Gastrocnemius medialis (tissue), 4 donors: ENCODE measurements around the gene ERO1A. TPM values are rescaled to one million over a fixed set of nuclear protein-coding genes. Genes with fewer than 3 reads are reported as not detected.
"Not testable (repeated sequence)": the region's sequence is repeated elsewhere in the genome, so short reads cannot be mapped to it uniquely, and the experiment has no call there.

ENCODE experiments used
- ATAC-seq, 2 donors: fragments of 150-250 bp; one replicate each; pipeline ENCODE4 v1.9.1; 2016
- DNase-seq, 2 donors: peaks; one replicate each; pipeline ENCODE4 v3.0.0-alpha.2; 2019
- H3K27ac ChIP-seq, 4 donors: fragments of 200-600 bp; sonication (generic); 1 replicate in 1 of 4; 2 replicates in 3 of 4; pipeline ENCODE4 v1.5.1; 2016 to 2018; ENCODE audit warnings: mild to moderate bottlenecking in 2 of 4, moderate library complexity in 1 of 4
- H3K27me3 ChIP-seq, 3 donors: fragments of 200-600 bp; sonication (generic) in 2 of 3; 1 replicate in 1 of 3; 2 replicates in 2 of 3; pipeline versions ENCODE4 v1.5.1 to v1.6.0; 2016 to 2019; ENCODE audit warnings: mild to moderate bottlenecking in 1 of 3, moderate library complexity in 1 of 3
- H3K36me3 ChIP-seq, 2 donors: fragments of 200-600 bp; sonication (generic) in 1 of 2; one replicate each; pipeline ENCODE4 v1.5.1; 2017 to 2018
- H3K4me1 ChIP-seq, 2 donors: fragments of 200-600 bp; sonication (generic) in 1 of 2; one replicate each; pipeline ENCODE4 v1.5.1; 2016 to 2017; ENCODE audit warnings: mild to moderate bottlenecking in 2 of 2
- H3K4me3 ChIP-seq, 4 donors: fragments of 200-600 bp; sonication (generic) in 3 of 4; 1 replicate in 1 of 4; 2 replicates in 3 of 4; pipeline ENCODE4 v1.5.1; 2016 to 2019; ENCODE audit warnings: mild to moderate bottlenecking in 2 of 4
- H3K9me3 ChIP-seq, 3 donors: fragments of 200-600 bp; sonication (generic) in 2 of 3; 1 replicate in 1 of 3; 2 replicates in 2 of 3; pipeline ENCODE4 v1.5.1; 2016 to 2019
- CTCF ChIP-seq, 5 experiments: fragments of 450-650 bp in 3 of 5; fragments of 200-600 bp in 2 of 5; sonication (generic) in 2 of 5; IDR thresholded peaks in 4 of 5; conservative IDR thresholded peaks in 1 of 5; 1 replicate in 4 of 5; 2 replicates in 1 of 5; pipeline ENCODE4 v1.5.1; 2016 to 2019; ENCODE audit warnings: antibody characterized with exemption in 5 of 5, mild to moderate bottlenecking in 3 of 5, moderate library complexity in 3 of 5
- POLR2A ChIP-seq, 2 donors: fragments of 450-650 bp; IDR thresholded peaks; one replicate each; pipeline ENCODE4 v1.6.1; 2017; ENCODE audit warnings: antibody characterized with exemption in 2 of 2, mild to moderate bottlenecking in 2 of 2, moderate library complexity in 2 of 2
- in situ Hi-C, 4 donors: fragments of 200-750 bp; cut with MboI; loops; one replicate each; pipeline versions ENCODE4 v1.15.0 to v1.8.0; 2017; ENCODE audit warnings: low sequenced_read_pairs in 4 of 4
- intact Hi-C: fragments of 100-400 bp; cut with DNase I; formaldehyde crosslinking; loops from one replicate; pipeline ENCODE4 v1.15.1; 2023; ENCODE audit warnings: low total_unique reads
- total RNA-seq, 4 donors: library from RNA; depleted of rRNA; stranded (reverse); fragments of >200 nt; gene quantifications; one replicate each; pipeline versions ENCODE4 v1.1.0 to v1.2.3, GENCODE V29; 2016

ERO1A gene
- total RNA-seq, 4 donors from 2014 or later = 11.9 to 25.6 (median 19.1) TPM

- in situ Hi-C loops = no loop called here
Measured at GRCh38 chr14:52729585-52729924, 34.2 kb upstream of the ERO1A start.

GRCh38 chr14:52729035-52729434 is 33.7 kb upstream of the ERO1A start:
- H3K36me3 ChIP-seq = peaks cover 0 to 49% of the 10 kb centered on the region in 2 donors
- H3K9me3 ChIP-seq, intact Hi-C loops, H3K4me3 ChIP-seq, DNase-seq, ATAC-seq, in situ Hi-C loops, H3K27me3 ChIP-seq: not testable (repeated sequence)
- peaks cover 11 to 13% of the 10 kb centered on the region in 2 donors for H3K4me1 ChIP-seq
- H3K27ac ChIP-seq = peak overlapping the region; percentile 90 to 98 (median 94)

More at GRCh38 chr14:52729585-52729924, 34.2 kb upstream of the ERO1A start:
- Histone ChIP-seq H3K9me3 (no peaks in the 10 kb centered on the region), H3K27me3 (no peaks in the 10 kb centered on the region), H3K4me3 (peak overlapping the region; percentile 12 to 99 (median 64)), H3K36me3 (peaks cover 0 to 46% of the 10 kb centered on the region in 2 donors), H3K27ac (peak overlapping the region; percentile 90 to 98 (median 94)), H3K4me1 (peaks cover 11 to 13% of the 10 kb centered on the region in 2 donors)
- DNase-seq (no peak), ATAC-seq (no peak)
- TF ChIP-seq POLR2A (IDR thresholded peaks at IDR 0.05) = no peak
- intact Hi-C loops = no loop called here

- H3K27ac ChIP-seq, DNase-seq, intact Hi-C loops, in situ Hi-C loops, H3K4me3 ChIP-seq, ATAC-seq, H3K9me3 ChIP-seq, H3K27me3 ChIP-seq: not testable (repeated sequence)
- H3K4me1 ChIP-seq = peaks cover 11 to 13% of the 10 kb centered on the region in 2 donors
- H3K36me3 ChIP-seq = peaks cover 0 to 54% of the 10 kb centered on the region in 2 donors
Measured at GRCh38 chr14:52727509-52727908, 32.2 kb upstream of the ERO1A start.

GRCh38 chr14:52724360-52724644 is 28.9 kb upstream of the ERO1A start:
- Histone ChIP-seq H3K27me3 (no peaks in the 10 kb centered on the region), H3K9me3 (no peaks in the 10 kb centered on the region), H3K4me1 (no peaks in the 10 kb centered on the region), H3K36me3 (peaks cover 0 to 84% of the 10 kb centered on the region in 2 donors), H3K4me3 (no peak overlapping the region), H3K27ac (no peak overlapping the region)
- in situ Hi-C loops = no loop called here
- TF ChIP-seq POLR2A (IDR thresholded peaks at IDR 0.05) (no peak), CTCF (IDR thresholded peaks at IDR 0.05 in 4 of 5, conservative IDR thresholded peaks at IDR 0.05 in 1 of 5) (no peak)
- intact Hi-C loops = no loop called here
- ATAC-seq (no peak), DNase-seq (no peak)

DNA sequence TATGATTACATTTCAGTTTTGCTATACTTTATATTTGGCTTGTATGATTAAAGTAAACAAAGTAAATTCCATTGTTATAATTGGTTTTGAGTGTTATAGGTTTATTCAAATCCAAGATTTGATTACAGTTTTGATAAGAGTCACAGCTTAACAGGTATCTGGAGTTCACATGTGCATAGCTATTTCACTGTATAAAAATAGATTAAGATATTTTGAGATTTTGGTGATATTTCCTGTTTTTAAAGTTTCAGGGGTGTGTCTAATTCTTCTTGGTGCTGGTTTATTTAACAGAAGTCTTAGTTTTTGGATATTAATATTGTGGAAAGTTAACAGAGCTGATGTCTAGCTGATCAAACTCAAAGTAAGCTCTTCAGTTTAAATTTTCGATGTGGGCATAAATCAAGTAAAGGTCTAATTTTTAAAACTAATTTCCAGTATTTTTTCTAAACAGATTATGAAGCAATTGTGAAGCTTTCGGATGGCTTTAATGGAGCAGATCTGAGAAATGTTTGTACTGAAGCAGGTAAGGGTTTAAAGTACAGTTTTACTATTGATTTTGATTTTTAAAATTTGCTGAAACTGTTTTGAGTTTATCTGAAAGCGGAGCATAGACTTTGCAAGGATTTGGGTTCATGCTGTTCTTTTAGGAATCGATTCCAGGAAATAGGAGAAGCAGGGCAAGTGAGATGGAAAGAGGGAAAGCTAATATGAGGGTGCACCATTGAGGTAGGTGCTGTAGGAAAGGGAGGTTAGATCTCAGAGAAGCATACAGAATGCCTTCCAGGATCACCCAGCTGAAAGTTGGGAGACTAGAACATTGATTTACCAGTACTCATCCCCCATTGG is 28.4 kb upstream of the ERO1A start:
- TF ChIP-seq CTCF (IDR thresholded peaks at IDR 0.05 in 4 of 5, conservative IDR thresholded peaks at IDR 0.05 in 1 of 5) (no peak), POLR2A (IDR thresholded peaks at IDR 0.05) (no peak)
- no peaks in the 10 kb centered on the region for H3K9me3 ChIP-seq
- no peaks in the 10 kb centered on the region for H3K27me3 ChIP-seq
- intact Hi-C loops = no loop called here
- no peaks in the 10 kb centered on the region for H3K4me1 ChIP-seq
- no peak overlapping the region for H3K27ac ChIP-seq
- peaks cover 0 to 89% of the 10 kb centered on the region in 2 donors for H3K36me3 ChIP-seq
- DNase-seq (no peak), ATAC-seq (no peak)
- in situ Hi-C loops = no loop called here
- no peak overlapping the region for H3K4me3 ChIP-seq

DNA sequence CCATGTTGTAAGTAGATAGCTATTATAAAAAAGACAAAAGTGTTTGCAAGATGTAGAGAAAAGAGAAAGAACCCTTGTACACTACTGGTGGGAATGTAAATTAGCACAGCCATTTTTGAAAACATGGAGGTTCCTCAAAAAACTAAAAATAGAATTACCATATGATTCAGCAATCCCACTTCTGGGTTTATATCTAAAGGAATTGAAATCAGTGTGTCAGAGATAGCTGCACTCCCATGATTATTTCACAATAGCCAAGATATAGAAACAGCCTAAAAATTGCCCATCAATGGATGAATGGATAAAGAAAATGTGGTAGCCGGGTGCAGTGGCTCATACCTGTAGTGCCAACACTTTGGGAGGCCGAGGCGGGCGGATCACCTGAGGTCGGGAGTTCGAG is 20.8 kb upstream of the ERO1A start:
- H3K27me3 ChIP-seq = no peaks in the 10 kb centered on the region
- H3K27ac ChIP-seq = no peak overlapping the region
- H3K4me1 ChIP-seq = peaks cover 3 to 8% of the 10 kb centered on the region in 2 donors
- H3K36me3 ChIP-seq = peaks cover 2 to 95% of the 10 kb centered on the region in 2 donors
- intact Hi-C loops (no loop called here), in situ Hi-C loops (no loop called here)
- H3K4me3 ChIP-seq = no peak overlapping the region
- no peak for DNase-seq
- no peaks in the 10 kb centered on the region for H3K9me3 ChIP-seq
- no peak for TF ChIP-seq CTCF (IDR thresholded peaks at IDR 0.05 in 4 of 5, conservative IDR thresholded peaks at IDR 0.05 in 1 of 5)
- no peak for TF ChIP-seq POLR2A (IDR thresholded peaks at IDR 0.05)
- no peak for ATAC-seq
